HG02870 (cell line): Measurements from ENCODE around the gene FAM177A1.
"Not testable (repeated sequence)": the region's sequence is repeated elsewhere in the genome, so short reads cannot be mapped to it uniquely, and the experiment has no call there.

Experiments
- ATAC-seq: cut with Tn5 transposase; IDR thresholded peaks from one replicate; pipeline ENCODE4 v1.9.1; 2021; ENCODE audit warnings: mild to moderate bottlenecking, moderate library complexity; ENCODE audit not compliant: unreplicated experiment

The FAM177A1 gene, protein sequence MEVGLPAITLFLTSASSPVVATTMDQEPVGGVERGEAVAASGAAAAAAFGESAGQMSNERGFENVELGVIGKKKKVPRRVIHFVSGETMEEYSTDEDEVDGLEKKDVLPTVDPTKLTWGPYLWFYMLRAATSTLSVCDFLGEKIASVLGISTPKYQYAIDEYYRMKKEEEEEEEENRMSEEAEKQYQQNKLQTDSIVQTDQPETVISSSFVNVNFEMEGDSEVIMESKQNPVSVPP

DNA sequence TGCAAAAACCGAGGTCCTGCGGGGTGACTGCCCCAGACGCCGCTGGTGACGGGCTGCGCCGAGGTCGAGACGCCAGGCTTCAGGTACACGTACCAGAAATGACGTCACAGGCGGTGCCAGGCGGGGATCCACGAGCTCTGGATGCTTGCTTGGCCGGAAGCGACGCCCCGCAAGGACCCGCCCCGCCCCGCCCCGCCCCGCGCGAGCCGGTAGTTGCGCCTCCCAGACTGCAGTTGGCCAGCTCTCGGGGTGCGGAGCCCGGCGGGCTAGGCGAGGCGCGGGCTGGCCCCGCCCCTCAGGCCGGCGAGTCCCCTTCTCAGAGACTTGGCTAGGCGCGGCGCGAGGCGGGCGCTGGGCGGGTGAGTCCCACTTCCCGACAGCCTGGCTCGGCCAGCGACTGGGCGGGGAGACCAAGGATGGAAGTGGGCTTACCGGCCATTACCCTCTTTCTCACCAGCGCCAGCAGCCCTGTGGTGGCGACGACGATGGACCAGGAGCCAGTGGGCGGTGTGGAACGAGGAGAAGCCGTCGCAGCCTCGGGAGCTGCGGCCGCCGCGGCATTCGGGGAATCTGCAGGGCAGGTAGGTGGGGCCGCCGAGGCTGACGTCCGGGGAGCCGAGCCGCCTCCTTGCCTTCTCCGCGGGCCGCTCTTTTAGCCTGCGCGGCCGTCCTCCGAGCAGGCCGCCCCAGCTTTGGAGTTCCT lies at the start of gene FAM177A1:
FAM177A1 (plus strand) TSS at position 225 of the 703 bp plus-strand sequence; CDS start at position 417, 192 bp downstream.
- ATAC-seq: peak; percentile 92

DNA sequence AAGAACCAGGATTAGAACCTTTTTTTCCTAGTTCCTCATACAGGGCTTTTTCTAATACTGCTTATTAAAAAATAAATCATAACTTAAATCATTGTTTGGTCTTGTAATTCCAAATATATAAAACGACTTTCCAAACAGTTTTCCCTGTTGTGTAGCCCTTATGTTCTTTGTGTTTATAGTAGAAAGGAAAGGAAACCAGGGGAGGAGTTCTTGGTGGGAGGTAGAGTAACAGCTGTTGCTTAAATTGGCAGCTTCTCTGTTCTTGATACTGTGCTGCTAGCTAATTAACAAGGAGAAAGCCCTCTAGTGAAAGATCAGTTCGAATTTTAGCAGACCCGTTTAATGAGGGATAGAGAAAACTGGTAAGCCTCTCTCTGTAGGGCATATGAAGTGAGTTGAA lies 48.3 kb upstream of the FAM177A1 start:
- no peak for ATAC-seq

DNA sequence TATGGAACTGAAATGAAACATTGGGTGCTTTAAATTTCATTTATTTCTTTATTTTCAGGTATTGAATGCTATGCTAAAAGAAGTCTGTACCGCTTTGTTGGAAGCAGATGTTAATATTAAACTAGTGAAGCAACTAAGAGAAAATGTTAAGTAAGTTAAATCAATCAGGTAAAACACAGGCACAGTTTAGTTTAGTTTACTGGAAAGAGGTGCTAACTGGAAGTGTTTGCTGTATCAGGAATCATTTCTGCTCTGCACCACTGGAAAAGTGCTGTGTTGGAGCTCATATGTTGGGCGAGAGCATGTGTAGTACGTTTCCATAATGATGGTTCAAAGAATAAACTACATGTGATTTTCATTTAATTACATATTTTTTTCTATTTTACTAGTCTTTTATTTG lies 46.6 kb upstream of the FAM177A1 start:
- no peak for ATAC-seq

DNA sequence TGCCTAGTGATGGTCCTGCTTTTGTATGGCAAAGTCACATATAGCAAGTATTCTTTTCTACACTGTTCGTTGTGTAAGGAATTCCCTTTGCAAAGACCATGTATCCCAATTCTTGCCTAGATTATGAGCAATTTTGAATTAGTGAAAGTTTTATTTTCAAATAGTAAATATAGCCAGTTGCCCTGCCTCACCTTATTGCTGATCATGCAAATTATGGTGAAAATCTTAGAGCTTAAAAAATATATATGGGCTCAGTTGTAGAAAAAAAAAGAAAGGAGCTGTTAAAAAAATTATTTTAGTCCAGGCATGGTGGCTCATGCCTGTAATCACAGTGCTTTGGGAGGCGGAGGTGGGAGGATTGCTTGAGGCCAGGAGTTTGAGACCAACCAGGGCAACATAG lies 44.5 kb upstream of the FAM177A1 start:
- no peak for ATAC-seq

DNA sequence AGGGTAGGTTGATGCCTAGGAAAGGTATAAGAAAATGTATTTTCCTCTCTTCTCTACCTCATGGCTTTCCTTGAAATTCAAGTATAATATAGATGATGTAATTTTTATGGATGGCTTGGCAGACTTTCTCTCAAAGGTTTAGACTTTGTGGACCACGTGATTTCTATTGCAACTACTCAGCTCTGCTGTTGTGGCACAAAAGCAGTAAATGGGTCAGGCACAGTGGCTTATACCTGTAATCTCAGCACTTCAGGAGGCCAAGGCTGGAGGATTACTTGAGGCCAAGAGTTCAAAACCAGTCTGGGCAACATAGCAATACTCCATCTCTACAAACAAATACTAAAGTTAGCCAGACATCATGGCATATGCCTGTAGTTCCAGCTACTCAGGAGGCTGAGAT lies 41.2 kb upstream of the FAM177A1 start:
- no peak for ATAC-seq

DNA sequence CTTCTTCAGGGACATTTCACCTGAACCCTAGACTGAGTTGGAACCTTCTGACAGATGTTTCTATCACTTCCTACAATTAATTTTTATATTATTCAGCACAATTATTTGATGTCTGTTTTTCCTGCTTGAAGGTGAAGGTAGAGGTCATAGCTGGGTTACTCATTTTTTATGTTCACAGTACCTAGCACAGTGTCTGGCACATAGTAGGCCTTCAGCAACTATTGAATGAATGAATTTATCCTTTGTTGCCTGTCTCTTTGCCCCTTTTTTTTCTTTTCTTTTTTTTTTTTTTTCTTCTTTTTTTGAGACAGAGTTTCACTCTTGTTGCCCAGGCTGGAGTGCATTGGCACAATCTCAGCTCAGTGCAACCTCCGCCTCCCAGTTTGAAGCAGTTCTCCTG lies 29.5 kb upstream of the FAM177A1 start:
- no peak for ATAC-seq

DNA sequence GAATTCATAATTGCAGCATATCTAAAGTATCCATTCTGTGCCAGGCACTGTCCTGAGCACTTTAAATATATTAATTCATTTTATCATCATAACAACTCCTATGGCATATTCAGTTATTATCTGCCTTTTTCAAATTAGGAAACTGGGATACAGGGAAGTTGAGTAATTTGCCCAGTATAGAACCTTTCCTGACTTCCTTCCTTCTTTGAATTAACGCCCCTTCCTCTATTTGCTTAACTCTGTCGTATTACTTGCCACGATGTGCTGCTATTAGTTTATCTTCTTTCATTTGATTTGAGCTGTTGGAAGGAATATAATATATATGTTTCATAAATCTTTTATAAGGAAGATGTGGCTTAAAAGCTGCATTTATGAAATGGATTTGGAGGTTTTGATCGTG lies 25.4 kb upstream of the FAM177A1 start:
- ATAC-seq: no peak

DNA sequence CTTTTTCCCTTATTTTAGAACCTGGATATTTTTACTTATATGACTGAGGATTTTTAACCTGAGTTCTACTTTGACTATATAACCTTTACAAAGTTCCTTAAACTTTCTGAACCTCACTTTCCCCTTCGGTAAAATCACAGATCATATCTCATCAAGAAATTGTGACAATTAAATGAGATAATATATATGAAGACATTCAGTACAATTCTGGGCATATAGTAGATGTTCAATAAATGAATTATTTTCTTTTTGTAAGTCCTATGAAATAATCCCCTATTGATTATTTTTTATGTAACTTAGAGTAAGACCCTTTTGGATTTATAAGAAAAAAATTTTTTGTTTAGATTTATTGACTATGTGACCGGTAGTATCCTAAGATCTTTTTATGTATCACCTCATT lies 17.6 kb upstream of the FAM177A1 start:
- no peak for ATAC-seq

DNA sequence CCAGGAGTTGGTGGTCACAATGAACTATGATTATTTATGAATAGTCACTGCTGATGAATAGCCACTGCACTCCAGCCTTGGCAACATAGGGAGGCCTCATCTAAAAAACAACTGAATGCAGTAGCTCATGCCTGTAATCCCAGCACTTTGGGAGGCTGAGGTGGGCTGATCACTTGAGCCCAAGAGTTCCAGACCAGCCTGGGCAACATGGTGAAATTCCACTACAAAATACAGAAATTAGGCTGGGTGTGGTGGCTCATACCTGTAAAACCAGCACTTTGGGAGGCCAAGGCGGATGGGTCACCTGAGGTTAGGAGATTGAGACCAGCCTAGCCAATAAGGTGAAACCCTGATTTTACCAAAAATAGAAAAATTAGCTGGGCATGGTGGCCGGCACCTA lies 13.5 kb upstream of the FAM177A1 start:
- ATAC-seq: no peak

DNA sequence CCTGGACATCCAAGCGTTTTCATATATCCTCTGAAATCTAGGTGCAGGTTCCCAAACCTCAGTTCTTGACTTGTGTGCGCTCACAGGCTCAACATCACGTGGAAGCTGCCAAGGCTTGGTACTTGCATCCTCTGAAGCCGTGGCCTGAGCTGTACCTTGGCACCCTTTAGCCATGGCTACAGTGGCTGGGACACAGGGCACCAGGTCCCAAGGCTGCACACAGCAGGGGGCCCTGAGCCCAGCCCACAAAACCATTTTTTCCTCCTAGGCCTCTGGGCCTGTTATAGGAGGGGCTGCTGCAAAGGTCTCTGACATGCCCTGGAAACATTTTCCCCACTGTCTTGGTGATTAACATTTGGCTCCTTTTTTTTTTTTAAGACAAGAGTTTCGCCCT lies 11.6 kb upstream of the FAM177A1 start:
- ATAC-seq: no peak

DNA sequence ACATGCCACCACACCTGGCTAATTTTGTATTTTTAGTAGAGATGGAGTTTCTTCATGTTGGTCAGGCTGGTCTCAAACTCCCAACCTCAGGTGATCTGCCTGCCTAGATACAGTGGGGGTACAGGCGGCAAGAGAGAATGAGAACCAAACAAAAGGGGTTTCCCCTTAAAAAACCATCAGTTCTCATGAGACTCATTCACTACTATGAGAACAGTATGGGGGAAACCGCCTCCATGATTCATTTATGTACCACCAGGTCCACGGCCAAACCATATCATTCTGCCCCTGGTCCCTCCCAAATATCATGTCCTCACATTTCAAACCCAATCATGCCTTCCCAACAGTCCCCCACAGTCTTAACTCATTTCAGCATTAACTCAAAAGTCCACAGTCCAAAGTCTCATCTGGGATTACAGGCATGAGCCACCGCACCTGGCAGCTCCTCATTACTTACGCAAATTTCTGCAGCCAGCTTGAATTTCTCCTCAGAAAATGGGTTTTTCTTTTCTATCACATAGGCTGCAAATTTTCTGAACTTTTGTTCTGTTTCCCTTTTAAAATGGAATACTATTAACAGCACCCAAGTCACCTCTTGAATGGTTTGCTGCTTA lies 11.0 kb upstream of the FAM177A1 start:
- not testable (repeated sequence) for ATAC-seq

DNA sequence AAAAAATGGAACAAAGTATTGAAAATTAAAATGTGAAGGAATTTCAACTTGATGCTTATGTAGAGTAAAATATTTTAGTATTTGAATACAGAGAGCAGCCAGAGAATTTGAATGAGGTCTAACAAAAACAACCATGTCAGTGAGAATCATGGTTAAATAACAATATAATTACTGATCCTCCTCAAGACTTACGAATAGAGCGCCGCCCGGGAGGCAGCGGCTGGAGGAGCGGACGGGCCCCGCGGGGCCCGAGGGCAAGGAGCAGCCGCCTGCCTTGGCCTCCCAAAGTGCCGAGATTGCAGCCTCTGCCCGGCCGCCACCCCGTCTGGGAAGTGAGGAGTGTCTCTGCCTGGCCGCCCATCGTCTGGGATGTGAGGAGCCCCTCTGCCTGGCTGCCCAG lies 7.8 kb upstream of the FAM177A1 start:
- ATAC-seq: not testable (repeated sequence)

DNA sequence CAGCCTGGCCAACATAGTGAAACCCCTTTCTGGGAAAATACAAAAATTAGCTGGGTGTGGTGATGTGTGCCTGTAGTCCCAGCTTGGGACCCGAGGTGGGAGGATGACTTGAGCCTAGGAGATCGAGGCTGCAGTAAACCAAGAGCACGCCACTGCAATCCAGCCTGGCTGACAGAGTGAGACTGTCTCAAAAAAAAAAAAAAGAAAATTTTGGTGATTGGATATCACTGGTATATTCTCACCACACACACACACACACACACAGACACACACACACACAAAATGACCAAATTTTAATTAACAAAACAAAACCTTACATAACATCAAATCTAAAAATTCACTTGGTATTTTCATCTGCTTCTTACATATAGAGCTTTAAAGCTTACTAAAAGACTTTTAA lies 3.4 kb upstream of the FAM177A1 start:
- no peak for ATAC-seq

DNA sequence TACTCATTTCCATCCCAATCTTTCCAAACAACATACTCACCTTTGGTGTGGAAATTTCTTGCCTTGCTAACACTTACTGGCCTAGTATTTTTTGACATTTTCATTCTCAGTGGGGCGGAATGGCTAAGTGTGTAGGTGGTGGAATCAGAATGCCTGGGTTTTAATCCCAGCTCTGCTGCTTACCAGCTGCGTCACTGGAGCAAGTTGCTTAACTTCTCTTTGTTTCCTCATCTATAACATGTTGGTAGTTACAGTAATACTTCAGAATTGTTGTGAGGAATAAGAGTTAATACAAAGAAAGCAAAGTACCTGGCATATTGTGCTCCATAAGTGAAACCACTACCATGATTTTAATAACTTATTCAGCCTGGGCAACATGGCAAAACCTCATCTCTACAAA lies 3.0 kb upstream of the FAM177A1 start:
- no peak for ATAC-seq

DNA sequence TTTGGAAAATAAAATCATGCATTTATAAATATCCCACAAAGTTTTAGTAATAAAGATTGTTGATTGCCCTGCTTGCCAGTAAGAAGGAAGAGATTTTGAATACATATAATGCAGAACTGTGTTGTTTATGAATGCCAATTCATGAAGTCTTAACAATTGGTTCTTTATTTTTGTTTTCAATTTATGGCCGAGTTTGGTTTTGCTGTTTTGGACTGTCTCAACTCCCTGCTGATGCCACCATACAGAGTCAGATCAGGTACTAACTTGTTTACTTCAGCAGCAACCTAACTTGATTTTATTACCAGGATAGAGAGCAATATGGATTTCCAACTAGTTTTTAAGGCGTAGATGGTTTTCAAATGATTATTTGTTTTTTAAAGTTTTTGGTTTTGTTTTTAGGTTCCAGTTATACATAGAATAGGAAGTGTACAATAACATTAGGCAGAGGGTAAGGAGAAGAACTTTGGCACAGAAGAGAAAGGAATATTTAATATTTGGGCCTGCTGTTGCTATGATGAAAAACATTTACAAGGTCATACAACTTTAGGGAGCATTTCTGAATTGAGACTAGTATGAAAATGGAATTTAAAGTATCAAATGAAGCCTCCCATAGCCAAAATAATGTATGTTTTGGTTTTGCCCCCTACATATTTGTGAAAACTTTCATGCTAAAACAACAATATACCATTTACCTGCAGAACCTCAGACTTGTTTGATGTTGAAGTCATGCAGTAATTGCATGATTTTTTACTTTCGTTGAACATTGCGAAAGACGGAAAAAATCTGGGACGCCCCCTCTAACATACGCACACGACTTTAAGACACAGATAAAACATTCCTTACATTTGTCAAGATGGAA lies 904 bp upstream of the FAM177A1 start:
- ATAC-seq: no peak

DNA sequence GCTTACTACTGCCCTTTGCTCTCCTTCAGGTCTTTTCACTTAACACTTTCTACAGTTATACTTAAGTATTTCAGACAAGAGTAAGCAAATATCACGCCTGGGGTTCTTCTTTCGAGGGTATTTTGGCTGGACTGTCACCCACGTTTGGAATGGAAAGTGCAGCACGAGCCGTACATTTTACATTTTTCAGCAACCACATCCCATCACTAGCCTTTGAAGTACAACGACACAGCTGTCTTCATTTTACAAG lies 349 bp upstream of the FAM177A1 start:
- no peak for ATAC-seq

DNA sequence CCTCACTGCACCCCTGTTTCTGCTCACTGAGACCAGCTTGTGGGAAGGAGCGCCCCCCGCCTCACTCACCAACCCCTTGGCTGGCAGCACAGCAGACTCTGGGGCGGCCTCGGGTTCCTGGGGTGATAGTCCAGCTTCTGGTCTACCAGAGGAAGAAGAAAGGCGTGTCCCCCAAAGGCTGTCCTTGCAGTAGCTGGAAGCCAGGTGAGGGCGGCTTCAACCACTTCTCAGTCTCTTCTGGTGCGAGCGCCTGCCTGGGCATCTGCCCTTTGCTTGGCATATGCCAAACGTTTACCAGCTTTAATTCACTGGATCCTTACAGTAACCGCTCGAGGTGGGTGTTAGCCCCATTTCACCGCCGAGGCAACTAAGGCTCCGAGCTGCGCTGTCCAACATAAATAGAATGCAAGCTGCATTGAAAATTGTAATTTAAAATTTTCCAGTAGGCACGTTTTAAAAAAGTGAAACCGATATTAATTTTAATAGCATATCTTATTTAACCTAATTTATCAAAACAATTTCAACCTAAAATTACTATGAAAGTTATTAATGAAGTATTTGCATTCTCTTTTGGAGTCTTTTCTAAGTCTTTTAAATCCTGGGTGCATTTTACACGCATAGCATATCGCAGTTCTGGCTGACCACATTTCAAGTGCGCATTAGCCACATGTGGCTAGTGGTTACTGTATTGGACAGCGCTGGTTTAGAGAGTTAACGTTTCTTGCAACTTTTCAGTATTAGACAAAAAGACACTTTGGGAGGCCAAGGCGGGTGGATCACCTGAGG lies 872 bp downstream of the FAM177A1 start:
- peak; percentile 26 for ATAC-seq

DNA sequence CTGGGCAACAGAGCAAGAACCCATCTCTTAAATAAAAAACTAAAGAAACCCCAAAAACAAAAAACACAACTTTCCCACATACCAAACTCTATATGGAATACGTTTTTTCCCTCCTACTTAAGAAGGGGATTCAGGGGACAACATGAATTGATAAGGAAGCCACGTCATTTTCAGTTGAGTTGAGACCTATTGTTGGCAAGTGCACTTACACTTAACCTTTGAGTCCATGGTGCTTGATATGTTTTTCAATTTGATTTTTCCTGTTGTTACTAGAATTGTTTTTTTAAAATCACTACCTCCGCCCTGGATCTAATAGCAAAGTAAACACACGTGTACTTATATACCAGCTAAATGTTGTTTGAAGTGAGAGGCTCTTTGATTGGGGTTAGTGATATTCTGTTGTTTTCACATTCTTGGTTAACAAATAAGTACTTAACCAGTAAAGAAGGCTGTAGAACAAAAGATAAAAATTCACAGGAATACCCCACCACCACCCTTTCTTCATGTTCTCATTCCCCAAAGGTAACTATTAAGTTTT lies 2.0 kb downstream of the FAM177A1 start:
- ATAC-seq: no peak

DNA sequence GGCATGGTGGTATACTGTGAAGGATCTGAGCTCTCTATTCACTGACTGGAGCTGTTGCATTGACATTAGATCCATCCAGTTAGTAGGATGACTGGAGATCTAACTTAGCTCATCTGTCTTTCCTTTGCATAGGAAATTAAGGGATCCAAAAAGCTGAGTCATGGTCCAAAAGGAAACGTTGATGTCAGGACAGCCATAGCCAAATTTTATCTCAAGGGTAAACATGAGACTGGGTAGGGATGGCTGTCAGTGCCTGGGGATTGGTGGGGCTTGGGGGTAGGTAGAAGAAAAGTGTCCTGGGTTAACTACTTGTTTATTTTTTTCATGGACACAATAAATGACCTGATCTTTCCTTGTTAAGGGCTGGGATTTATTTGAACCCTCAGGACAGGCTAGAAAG lies 4.6 kb downstream of the FAM177A1 start:
- no peak for ATAC-seq

DNA sequence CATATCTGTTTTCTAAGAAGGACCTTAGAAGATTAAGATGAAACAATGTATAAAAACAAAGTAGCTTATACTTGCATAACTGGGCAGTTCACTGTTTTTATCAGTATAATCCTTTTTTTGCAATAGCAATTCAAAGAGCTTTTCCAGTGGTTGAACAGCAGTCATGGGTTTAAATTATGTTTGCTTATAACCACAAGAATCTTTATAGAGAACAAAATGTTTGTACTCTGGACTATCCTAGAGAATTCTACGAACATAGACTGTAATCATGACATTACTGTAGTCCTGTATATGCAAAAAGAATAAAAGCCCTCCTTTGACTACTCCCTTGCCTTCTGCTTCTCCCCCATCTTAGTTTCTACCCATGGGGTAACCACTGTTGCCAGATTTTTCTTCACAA lies 5.7 kb downstream of the FAM177A1 start:
- ATAC-seq: no peak

DNA sequence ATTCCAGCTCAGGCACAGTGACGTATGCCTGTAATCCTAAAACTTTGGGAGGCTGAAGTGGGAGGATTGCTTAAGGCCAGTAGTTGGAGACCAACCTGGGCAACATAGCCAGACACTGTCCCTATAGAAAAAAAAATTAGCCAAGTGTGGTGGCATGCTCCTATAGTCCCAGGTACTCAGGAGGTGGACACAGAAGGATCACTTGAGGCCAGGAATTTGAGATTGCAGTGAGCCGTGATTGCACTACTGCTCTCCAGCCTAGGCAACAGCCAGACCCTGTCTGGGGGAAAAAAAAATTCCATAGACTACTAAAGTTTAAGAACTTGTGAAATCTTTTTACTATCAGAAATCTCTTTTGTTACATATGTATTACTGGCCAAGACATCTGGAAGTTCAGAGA lies 6.6 kb downstream of the FAM177A1 start:
- ATAC-seq: no peak
